IPS DF 6.9 (cell line): ENCODE data around the gene RTL1.

Experiments
- DNase-seq: peaks from one replicate; pipeline ENCODE4 v3.0.0-alpha.2; 2013; ENCODE audit warnings: low read depth, low spot score
- H3K27ac ChIP-seq: one replicate; pipeline ENCODE4 v1.5.1; 2013; ENCODE audit warnings: low read length, control low read depth
- H3K27me3 ChIP-seq: 2 replicates; pipeline ENCODE4 v1.6.1; 2013; ENCODE audit warnings: mild to moderate bottlenecking, low read length; ENCODE audit not compliant: control insufficient read depth, insufficient read depth
- H3K36me3 ChIP-seq: 2 replicates; pipeline ENCODE4 v1.6.1; 2013; ENCODE audit warnings: low read length; ENCODE audit not compliant: control insufficient read depth, insufficient read depth
- H3K4me1 ChIP-seq: 2 replicates; pipeline ENCODE4 v1.6.1; 2013; ENCODE audit warnings: low read length; ENCODE audit not compliant: control insufficient read depth, insufficient read depth
- H3K4me3 ChIP-seq: 2 replicates; pipeline ENCODE4 v1.5.1; 2013; ENCODE audit warnings: mild to moderate bottlenecking, low read length
- H3K9me3 ChIP-seq: 2 replicates; pipeline ENCODE4 v1.6.1; 2013; ENCODE audit warnings: low read length, inconsistent platforms; ENCODE audit not compliant: control insufficient read depth, insufficient read depth
- WGBS: extraction: QIAGEN DNeasy Blood & Tissue Kit; methylation state at CpG from one replicate; pipeline ENCODE4 v1.1.7; 2013; ENCODE audit warnings: mixed read lengths, missing lambda C conversion rate; ENCODE audit not compliant: insufficient read length, insufficient coverage; 5-methylcytosine and 5-hydroxymethylcytosine counted together

RTL1 gene

DNA sequence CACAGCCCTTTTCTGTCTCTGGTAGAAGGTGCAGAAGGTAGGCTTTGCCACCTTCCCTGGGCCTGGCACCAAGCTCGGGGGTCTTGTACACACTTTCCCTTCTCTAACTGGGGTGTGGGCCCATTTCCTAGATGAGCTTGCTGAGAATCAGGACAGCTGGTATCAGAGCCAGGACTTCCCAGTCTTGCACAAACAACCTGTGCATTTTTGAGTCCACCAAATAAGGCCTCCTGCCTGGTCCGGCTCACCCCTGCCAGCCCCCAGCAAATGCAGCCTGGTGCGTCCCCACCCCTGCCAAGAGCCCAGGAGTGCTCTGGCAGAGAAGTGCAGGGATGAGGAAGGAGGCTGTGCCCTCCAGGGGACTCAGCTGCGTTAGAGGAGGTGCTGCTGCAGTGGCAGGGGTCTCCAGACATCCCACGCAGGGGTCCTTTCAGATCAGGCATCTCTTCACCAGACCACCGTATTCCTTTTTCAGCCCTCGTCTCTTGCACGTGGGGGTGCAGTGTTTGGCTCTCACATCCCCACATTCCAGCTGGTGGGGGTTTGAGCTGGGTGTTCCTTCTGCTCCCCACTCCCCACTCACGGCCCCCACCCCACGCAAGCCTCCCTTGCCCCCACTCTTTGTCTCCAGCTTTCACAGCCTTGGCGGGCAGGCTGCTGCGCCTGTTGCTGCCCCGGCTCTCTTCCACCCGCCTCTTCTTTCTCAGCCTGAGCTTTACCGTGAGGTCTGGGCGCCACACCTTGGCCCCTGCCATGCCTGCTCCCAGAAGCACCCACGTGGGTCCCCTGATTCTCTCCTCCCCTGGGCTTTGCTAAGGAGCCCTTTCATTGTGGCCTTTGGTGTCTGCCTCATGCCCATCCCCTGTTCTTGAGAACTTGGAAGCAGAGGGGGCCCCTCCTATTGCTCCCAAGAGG lies 45.3 kb downstream of the RTL1 start:
- H3K27me3 ChIP-seq: no peaks in the 10 kb centered on the region
- no CpG with 5 or more reads among the region's 17 CpGs for WGBS
- no peak for DNase-seq
- no peak overlapping the region for H3K4me3 ChIP-seq
- no peaks in the 10 kb centered on the region for H3K36me3 ChIP-seq
- no peaks in the 10 kb centered on the region for H3K4me1 ChIP-seq
- no peak overlapping the region for H3K27ac ChIP-seq
- no peaks in the 10 kb centered on the region for H3K9me3 ChIP-seq

DNA sequence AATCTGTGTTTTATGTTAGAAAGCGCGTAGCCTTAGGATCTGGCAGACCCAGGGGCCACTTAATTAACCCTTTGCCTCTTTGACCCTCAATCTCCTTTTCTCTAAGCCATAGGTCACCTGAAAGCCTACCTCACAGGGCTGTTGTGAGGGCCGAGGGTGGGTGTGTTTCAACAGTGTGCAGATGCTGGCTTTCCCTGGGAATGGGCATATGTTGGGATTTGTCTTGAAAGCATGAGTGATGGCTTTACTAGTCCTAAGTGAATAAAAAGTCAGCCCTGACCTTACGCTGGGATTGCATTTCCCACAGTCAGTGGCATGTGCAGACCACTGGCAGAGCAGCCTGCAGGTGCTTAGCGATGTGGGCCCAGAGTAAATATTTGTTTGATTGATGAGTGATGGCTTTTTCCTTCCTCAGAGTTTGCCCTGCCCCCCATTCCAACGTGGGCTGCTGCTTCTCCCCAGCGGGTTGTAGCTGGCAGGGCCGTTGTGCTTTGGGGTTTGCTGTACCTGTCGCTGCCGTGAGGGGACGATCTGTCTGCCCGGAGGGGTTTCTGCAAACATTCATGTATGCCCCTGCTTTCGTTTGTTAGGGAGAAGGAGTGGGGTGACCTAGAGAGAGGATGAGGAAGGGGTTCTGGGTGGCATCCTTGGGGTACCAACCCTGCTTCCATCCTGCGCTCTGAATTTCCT lies 46.1 kb downstream of the RTL1 start:
- H3K27me3 ChIP-seq: no peaks in the 10 kb centered on the region
- no peaks in the 10 kb centered on the region for H3K4me1 ChIP-seq
- no CpG with 5 or more reads among the region's 14 CpGs for WGBS

DNA sequence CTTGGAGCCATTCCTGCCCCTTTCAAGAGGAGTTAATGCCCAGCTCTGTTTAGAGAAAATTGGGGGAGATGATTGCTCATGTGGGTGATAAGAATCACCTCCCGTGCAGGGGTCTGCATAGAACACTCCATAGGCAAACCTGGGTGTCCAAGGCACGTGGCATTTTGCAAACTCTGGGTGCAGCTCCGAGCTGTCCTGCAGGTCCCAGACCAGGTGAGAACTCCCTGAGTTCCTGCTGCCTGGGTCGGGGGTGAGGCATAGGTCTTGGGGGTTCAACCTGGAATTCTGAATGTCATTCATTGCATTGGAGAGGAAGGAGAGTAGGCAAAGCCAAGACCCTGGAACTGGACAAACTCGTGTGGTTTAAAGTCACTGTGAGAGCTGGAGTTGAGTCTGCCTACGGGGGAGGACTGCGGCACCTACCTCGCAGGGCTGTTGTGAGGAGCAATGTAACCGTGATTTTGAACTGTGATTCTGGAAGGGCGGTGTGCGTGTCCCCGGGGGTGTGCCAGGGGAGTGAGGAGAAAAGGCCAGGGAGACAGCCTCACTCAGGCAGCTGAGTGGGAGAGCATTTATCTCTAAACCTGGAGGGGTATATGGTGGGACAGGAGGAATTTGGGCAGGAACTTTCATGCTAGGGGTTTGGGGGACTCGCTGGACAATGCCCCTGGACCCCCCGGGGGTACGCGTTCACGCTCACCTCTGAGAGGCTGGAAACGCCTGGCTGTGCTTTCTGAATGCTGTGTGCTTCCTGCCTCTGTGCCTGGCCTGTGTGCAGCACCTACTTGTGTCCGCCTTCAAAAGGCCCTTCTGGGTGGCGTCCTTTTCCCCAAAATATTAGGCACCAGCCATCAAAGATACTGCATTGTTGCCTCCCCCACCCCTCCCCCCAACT lies 47.2 kb downstream of the RTL1 start:
- no peak overlapping the region for H3K27ac ChIP-seq
- no peaks in the 10 kb centered on the region for H3K27me3 ChIP-seq
- DNase-seq: no peak
- no peaks in the 10 kb centered on the region for H3K36me3 ChIP-seq
- no peaks in the 10 kb centered on the region for H3K9me3 ChIP-seq
- no peaks in the 10 kb centered on the region for H3K4me1 ChIP-seq
- WGBS: no CpG with 5 or more reads among the region's 20 CpGs
- no peak overlapping the region for H3K4me3 ChIP-seq

More for the DNA sequence above, 46.1 kb downstream of the RTL1 start:
- no peak overlapping the region for H3K4me3 ChIP-seq
- H3K9me3 ChIP-seq: no peaks in the 10 kb centered on the region
- no peaks in the 10 kb centered on the region for H3K36me3 ChIP-seq
- H3K27ac ChIP-seq: no peak overlapping the region
- DNase-seq: no peak

DNA sequence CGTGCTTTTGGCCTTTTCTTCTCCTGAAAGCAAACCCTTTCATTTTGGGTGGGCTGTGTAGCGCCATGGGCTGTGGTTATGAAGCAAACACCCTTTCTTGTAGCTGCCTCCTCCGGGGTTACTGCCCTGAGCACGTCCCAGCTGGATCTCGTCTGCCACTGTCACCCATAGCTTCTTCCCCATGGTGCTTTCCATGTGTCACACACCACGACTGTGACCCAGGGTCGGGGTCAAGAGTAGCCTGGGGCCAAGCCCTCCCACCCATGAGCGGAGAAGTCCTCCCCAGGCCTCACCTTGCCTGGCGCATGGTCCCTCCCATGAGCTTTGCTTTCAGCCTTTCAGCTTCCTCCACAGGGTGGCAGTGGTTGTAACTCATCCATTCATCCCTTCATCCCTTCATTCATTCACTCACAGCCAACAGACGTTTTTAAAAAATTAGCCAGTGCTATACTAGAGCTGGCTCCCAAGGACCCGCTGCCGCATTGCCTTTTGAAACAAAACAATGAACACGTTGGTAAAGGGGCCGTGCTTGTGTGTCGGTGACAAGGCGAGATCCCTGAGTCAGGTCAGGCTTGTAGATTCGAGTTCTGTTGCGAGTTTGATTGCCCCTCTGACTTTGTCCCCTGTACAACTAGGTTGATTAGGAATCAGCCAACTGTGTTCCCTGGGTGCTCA lies 48.1 kb downstream of the RTL1 start:
- no peak for DNase-seq
- Histone ChIP-seq H3K27me3 (no peaks in the 10 kb centered on the region), H3K27ac (no peak overlapping the region), H3K9me3 (no peaks in the 10 kb centered on the region), H3K4me1 (no peaks in the 10 kb centered on the region), H3K36me3 (no peaks in the 10 kb centered on the region), H3K4me3 (no peak overlapping the region)
- no CpG with 5 or more reads among the region's 18 CpGs for WGBS

DNA sequence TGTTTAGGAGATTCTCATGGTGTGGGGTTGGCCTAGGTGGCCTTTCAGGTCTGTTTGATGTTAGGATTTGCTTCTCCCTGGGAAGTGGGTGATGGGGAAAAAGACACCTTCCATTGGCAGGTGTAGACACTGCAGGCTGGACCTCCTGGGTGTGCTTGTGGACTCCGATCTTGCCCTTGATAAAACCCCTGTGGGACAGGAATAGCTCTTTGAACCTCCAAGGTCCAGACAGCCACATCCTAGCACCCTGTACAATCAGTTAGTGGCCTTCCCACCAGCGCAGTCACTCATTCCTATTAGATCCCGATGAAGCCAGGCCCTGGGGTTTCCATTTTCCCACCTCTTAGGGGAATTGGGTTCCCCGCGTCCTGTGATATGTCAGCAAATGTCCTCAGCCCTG lies 49.1 kb downstream of the RTL1 start:
- H3K4me3 ChIP-seq: no peak overlapping the region
- no peaks in the 10 kb centered on the region for H3K36me3 ChIP-seq
- H3K27ac ChIP-seq: no peak overlapping the region
- H3K9me3 ChIP-seq: no peaks in the 10 kb centered on the region
- DNase-seq: no peak
- no peaks in the 10 kb centered on the region for H3K4me1 ChIP-seq
- no CpG with 5 or more reads among the region's 5 CpGs for WGBS
- no peaks in the 10 kb centered on the region for H3K27me3 ChIP-seq

DNA sequence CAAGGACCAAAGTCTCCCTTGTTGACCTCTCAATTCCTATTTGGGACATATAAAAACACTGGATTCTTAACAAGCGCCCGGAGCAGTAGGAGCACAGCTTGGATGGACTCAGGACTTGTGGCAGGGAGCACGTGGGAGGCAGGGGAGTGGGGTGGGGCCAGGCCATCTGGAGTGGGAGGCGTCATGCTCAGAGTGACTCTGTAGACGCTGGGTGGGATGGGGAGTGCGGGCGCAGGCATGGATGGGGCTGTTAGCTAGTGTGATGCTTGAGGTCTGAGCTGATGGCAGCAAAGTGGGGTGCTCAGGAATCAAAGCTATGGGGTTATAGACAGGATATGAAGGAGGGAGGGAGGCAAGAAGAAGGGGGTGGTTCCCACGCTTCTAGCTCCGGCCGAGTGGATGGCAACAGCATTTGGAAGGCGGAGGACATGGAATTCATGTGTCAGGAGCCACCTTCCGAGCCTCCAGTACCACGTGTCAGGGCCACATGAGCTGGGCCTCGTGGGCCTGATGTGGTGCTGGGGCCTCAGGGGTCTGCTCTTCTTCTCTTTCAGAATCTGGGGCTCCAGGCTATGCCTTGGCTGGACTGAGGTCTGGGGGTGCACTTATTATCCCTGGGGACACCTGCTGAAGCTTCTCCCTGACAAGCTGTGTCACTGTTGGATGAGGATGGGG lies 51.4 kb downstream of the RTL1 start:
- no CpG with 5 or more reads among the region's 14 CpGs for WGBS
- H3K27ac ChIP-seq: no peak overlapping the region
- H3K9me3 ChIP-seq: no peaks in the 10 kb centered on the region
- H3K36me3 ChIP-seq: no peaks in the 10 kb centered on the region
- DNase-seq: no peak
- H3K4me3 ChIP-seq: no peak overlapping the region
- no peaks in the 10 kb centered on the region for H3K27me3 ChIP-seq
- H3K4me1 ChIP-seq: no peaks in the 10 kb centered on the region

DNA sequence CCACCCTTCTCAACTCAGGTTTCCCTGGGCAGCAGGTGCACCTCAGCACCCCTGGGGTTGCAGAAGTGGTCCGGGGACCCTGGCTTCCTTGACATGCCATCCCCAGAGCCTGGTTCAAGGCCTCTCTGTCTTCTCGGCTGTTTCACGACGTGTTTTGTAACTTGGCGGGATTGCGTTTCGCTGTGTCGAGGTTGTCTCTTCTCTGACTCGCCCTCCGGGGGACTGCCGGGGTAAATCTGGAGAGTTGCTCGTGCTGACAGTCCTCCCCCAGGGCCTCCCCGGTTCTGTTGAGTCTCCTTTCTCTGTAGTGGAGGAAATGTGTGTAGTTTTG lies 52.0 kb downstream of the RTL1 start:
- no peak overlapping the region for H3K27ac ChIP-seq
- H3K27me3 ChIP-seq: no peaks in the 10 kb centered on the region
- no peaks in the 10 kb centered on the region for H3K36me3 ChIP-seq
- no peak overlapping the region for H3K4me3 ChIP-seq
- no peaks in the 10 kb centered on the region for H3K4me1 ChIP-seq
- no peak for DNase-seq
- no CpG with 5 or more reads among the region's 13 CpGs for WGBS
- no peaks in the 10 kb centered on the region for H3K9me3 ChIP-seq

DNA sequence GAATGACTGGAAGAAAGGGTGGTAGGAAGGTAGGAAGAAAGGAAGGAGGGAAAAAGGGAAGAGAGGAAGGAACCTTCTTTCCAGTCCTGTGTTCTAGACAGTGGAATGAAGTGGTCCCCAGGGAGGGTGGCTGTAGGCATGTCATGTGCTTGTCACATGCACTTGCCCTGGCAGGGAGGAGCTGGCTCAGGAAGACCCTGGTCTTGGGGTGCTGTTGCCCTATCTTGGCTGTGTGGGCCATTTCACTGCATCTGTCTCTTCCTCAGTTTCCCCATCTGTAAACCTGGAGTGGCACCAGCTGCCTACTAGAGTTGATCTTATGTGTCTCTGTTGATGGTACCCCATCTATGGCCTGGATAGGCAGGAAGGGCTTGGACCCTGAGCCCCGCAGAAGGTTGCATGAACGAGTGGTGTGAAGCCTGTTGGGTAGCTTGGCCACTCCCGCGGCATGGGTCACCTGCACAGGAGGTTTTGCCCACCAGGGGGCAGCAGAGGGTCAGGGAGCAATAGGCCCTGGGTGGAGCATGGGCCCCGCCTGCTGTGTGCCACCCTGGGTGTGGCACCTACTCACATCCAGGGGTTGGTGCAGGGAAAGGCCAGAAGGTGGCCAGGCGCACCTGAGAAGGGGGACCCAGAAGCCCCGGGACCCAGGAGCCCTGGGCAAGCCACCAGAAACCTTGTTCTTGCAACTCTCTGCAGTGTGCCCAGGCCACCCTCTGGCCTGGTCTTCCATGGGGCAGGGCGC lies 52.5 kb downstream of the RTL1 start:
- Histone ChIP-seq H3K36me3 (no peaks in the 10 kb centered on the region), H3K27ac (no peak overlapping the region), H3K4me3 (no peak overlapping the region), H3K4me1 (no peaks in the 10 kb centered on the region), H3K9me3 (no peaks in the 10 kb centered on the region), H3K27me3 (no peaks in the 10 kb centered on the region)
- no CpG with 5 or more reads among the region's 8 CpGs for WGBS
- DNase-seq: peak; percentile 35

DNA sequence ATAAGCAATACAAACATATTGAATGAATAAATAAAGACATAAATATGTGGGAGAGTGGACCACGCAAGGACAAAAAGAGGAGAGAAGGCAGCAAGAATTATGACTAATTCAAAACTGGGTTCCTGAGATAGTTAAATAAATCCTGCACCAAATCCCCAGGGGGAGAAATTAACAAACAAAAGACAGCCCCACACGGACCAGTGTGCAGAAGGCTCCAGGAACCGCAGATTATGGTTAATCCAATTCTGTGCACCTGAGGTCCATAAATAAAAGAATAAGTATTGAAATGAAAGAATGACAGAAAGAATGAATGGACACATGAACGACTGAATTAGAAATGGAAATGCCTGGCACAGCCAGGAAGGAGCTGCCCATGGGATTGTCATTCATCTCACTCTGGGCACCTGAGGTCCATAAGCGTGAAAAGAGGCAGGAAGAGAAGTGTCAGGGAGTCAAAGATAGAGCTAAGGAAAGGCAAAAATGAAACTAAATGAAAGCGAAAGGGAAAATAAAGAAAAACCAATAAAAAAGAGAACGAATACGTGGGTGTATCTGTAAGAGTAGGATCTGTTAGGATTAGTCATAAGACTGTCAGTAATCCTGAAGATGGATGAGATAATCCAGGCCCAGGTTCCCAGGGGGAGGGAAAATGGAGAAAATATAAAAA lies 54.3 kb downstream of the RTL1 start:
- DNase-seq: no peak
- no peaks in the 10 kb centered on the region for H3K9me3 ChIP-seq
- no peaks in the 10 kb centered on the region; the same call in 1 of the 2 replicates for H3K4me1 ChIP-seq
- H3K4me3 ChIP-seq: no peak overlapping the region
- no peak overlapping the region for H3K27ac ChIP-seq
- no CpG with 5 or more reads among the region's 8 CpGs for WGBS
- H3K27me3 ChIP-seq: no peaks in the 10 kb centered on the region
- no peaks in the 10 kb centered on the region for H3K36me3 ChIP-seq
